Astrocyte (in vitro differentiated cells and primary cell): Measurements from ENCODE around the gene USPL1.

Experiments used
- EZH2 ChIP-seq: IDR thresholded peaks from 2 replicates; pipeline ENCODE4 v1.6.1; 2012; ENCODE audit warnings: mild to moderate bottlenecking, low read length, inconsistent platforms; ENCODE audit not compliant: insufficient read depth
- TF ChIP-seq, protein P1 (sequence below): IDR thresholded peaks from 2 replicates; pipeline ENCODE4 v1.5.1; 2011; ENCODE audit warnings: low read depth, mild to moderate bottlenecking, inconsistent platforms, low read length, moderate library complexity; ENCODE audit not compliant: insufficient read depth

DNA sequence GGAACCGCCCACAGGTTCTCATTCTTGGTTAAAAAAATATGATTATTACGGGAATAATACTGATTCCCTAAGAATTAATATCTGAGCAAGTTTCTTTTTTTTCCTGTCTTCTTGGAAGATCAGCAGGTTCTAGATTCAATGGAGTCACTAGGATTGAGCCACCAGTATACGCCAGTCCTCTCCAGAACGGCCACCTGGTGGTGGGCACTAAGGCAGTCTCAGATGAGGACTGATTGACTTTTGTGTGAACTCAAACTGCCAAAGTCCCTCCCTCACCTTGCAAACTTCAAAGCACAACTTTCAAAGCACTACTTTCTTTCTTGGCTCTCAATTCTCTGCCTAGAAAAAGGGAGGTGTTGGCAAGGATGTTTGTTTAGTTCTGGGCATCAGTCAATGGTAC is 84.3 kb downstream of the USPL1 start:
- TF ChIP-seq, protein P1, sequence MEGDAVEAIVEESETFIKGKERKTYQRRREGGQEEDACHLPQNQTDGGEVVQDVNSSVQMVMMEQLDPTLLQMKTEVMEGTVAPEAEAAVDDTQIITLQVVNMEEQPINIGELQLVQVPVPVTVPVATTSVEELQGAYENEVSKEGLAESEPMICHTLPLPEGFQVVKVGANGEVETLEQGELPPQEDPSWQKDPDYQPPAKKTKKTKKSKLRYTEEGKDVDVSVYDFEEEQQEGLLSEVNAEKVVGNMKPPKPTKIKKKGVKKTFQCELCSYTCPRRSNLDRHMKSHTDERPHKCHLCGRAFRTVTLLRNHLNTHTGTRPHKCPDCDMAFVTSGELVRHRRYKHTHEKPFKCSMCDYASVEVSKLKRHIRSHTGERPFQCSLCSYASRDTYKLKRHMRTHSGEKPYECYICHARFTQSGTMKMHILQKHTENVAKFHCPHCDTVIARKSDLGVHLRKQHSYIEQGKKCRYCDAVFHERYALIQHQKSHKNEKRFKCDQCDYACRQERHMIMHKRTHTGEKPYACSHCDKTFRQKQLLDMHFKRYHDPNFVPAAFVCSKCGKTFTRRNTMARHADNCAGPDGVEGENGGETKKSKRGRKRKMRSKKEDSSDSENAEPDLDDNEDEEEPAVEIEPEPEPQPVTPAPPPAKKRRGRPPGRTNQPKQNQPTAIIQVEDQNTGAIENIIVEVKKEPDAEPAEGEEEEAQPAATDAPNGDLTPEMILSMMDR: no peak
- TF ChIP-seq EZH2: no peak
